SK-N-SH (cell line): ENCODE results near the gene COL4A2.

Experiments used
- EZH2phosphoT487 ChIP-seq: fragments of 200-600 bp; sonication (generic); IDR thresholded peaks from 2 replicates; pipeline ENCODE4 v1.6.1; 2017; ENCODE audit warnings: low read depth, mixed run types, mild to moderate bottlenecking, antibody characterized with exemption, moderate library complexity, borderline replicate concordance
- FOSL2 ChIP-seq: IDR thresholded peaks from 2 replicates; pipeline ENCODE4 v1.4.0; 2012; ENCODE audit warnings: low read depth, mild to moderate bottlenecking, moderate library complexity, borderline replicate concordance
- FOXJ3 ChIP-seq: sonication (generic); formaldehyde crosslinking; IDR thresholded peaks from 2 replicates; pipeline ENCODE4 v1.5.1; 2020; ENCODE audit warnings: mild to moderate bottlenecking, missing genetic modification reagents
- FOXM1 ChIP-seq: IDR thresholded peaks from 2 replicates; pipeline ENCODE4 v1.4.0; 2012; ENCODE audit warnings: low read depth, mild to moderate bottlenecking
- GABPA ChIP-seq: IDR thresholded peaks from 2 replicates; pipeline ENCODE4 v1.4.0; 2012; ENCODE audit warnings: low read depth, mild to moderate bottlenecking
- MEF2A ChIP-seq: IDR thresholded peaks from 2 replicates; pipeline ENCODE4 v1.4.0; 2012; ENCODE audit warnings: low read depth, borderline replicate concordance
- NFIC ChIP-seq: IDR thresholded peaks from 2 replicates; pipeline ENCODE4 v1.4.0; 2012; ENCODE audit warnings: borderline replicate concordance
- POLR2AphosphoS5 ChIP-seq: IDR thresholded peaks from 2 replicates; pipeline ENCODE4 v1.6.1; 2012; ENCODE audit warnings: low read depth, low read length
- TEAD4 ChIP-seq: IDR thresholded peaks from 2 replicates; pipeline ENCODE4 v1.4.0; 2012; ENCODE audit warnings: mild to moderate bottlenecking, borderline replicate concordance; ENCODE audit not compliant: insufficient read depth
- TF ChIP-seq, protein P1 (sequence below): fragments of 200-600 bp; sonication (generic); IDR thresholded peaks from 2 replicates; pipeline ENCODE4 v1.6.1; 2017; ENCODE audit warnings: antibody characterized with exemption, mild to moderate bottlenecking, moderate library complexity
- TF ChIP-seq, protein P2 (sequence below): fragments of 150-350 bp; IDR thresholded peaks from 2 replicates; pipeline ENCODE4 v1.6.1; 2017; ENCODE audit warnings: antibody characterized with exemption, low read length, low read depth, borderline replicate concordance
- TF ChIP-seq, protein P3 (sequence below): IDR thresholded peaks from 2 replicates; pipeline ENCODE4 v1.4.0; 2012; ENCODE audit warnings: low read depth, borderline replicate concordance
- TF ChIP-seq, protein P4 (sequence below): IDR thresholded peaks from 2 replicates; pipeline ENCODE4 v1.4.0; 2012; ENCODE audit warnings: low read depth
- TF ChIP-seq, protein P5 (sequence below): fragments of 150-350 bp; IDR thresholded peaks from 2 replicates; pipeline ENCODE4 v1.6.1; 2016; ENCODE audit warnings: mild to moderate bottlenecking, low read depth, low read length

DNA sequence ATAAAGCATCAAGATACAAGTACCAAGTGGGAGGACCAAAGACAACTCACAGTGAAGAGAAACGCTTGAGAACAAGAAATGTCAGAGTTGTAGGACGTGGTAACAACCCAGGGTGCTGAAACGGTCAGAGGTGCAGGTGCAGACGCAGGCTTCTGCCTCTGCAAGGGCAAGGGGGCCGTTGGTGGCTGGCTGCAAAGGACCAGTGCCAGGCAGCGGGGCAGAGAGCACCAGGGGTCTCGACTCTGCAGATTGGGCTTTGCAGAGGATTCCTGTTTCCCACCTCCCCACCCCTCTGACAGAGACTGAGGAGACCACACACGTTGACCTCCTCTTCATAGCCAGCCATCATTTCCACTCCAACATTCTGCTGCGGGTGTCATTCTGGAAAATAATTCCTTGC lies 216.1 kb downstream of the COL4A2 start:
- TF ChIP-seq POLR2AphosphoS5 (no peak), NFIC (no peak), TEAD4 (no peak), FOSL2 (no peak), MEF2A (no peak), FOXM1 (no peak), EZH2phosphoT487 (no peak), GABPA (no peak), FOXJ3 (CRISPR knock-in tag) (no peak)
- TF ChIP-seq, protein P1, sequence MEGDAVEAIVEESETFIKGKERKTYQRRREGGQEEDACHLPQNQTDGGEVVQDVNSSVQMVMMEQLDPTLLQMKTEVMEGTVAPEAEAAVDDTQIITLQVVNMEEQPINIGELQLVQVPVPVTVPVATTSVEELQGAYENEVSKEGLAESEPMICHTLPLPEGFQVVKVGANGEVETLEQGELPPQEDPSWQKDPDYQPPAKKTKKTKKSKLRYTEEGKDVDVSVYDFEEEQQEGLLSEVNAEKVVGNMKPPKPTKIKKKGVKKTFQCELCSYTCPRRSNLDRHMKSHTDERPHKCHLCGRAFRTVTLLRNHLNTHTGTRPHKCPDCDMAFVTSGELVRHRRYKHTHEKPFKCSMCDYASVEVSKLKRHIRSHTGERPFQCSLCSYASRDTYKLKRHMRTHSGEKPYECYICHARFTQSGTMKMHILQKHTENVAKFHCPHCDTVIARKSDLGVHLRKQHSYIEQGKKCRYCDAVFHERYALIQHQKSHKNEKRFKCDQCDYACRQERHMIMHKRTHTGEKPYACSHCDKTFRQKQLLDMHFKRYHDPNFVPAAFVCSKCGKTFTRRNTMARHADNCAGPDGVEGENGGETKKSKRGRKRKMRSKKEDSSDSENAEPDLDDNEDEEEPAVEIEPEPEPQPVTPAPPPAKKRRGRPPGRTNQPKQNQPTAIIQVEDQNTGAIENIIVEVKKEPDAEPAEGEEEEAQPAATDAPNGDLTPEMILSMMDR: no peak
- TF ChIP-seq, protein P2, sequence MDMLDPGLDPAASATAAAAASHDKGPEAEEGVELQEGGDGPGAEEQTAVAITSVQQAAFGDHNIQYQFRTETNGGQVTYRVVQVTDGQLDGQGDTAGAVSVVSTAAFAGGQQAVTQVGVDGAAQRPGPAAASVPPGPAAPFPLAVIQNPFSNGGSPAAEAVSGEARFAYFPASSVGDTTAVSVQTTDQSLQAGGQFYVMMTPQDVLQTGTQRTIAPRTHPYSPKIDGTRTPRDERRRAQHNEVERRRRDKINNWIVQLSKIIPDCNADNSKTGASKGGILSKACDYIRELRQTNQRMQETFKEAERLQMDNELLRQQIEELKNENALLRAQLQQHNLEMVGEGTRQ: no peak
- TF ChIP-seq, protein P3, sequence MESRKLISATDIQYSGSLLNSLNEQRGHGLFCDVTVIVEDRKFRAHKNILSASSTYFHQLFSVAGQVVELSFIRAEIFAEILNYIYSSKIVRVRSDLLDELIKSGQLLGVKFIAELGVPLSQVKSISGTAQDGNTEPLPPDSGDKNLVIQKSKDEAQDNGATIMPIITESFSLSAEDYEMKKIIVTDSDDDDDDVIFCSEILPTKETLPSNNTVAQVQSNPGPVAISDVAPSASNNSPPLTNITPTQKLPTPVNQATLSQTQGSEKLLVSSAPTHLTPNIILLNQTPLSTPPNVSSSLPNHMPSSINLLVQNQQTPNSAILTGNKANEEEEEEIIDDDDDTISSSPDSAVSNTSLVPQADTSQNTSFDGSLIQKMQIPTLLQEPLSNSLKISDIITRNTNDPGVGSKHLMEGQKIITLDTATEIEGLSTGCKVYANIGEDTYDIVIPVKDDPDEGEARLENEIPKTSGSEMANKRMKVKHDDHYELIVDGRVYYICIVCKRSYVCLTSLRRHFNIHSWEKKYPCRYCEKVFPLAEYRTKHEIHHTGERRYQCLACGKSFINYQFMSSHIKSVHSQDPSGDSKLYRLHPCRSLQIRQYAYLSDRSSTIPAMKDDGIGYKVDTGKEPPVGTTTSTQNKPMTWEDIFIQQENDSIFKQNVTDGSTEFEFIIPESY: no peak
- TF ChIP-seq, protein P4, sequence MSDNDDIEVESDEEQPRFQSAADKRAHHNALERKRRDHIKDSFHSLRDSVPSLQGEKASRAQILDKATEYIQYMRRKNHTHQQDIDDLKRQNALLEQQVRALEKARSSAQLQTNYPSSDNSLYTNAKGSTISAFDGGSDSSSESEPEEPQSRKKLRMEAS: no peak
- TF ChIP-seq, protein P5, sequence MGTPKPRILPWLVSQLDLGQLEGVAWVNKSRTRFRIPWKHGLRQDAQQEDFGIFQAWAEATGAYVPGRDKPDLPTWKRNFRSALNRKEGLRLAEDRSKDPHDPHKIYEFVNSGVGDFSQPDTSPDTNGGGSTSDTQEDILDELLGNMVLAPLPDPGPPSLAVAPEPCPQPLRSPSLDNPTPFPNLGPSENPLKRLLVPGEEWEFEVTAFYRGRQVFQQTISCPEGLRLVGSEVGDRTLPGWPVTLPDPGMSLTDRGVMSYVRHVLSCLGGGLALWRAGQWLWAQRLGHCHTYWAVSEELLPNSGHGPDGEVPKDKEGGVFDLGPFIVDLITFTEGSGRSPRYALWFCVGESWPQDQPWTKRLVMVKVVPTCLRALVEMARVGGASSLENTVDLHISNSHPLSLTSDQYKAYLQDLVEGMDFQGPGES: no peak
